A673 (cell line): ENCODE results near the gene AAR2. TPM values are rescaled to one million over a fixed set of nuclear protein-coding genes. Genes with fewer than 3 reads are reported as not detected.

Experiments
- BruUV-seq: library from RNA; stranded (reverse); fragments of 400-500 nt; replicated peaks from 2 replicates; lab custom pipeline; 2021; lab: Mats Ljungman, UMichigan
- CTCF ChIA-PET: fragments of 300-600 bp; sonication (Branson Sonifier 250); formaldehyde crosslinking; loops from one replicate; lab custom pipeline; 2022; ENCODE audit warnings: antibody characterized with exemption; lab: Charles Lee
- POLR2A ChIA-PET: fragments of 300-600 bp; sonication (Branson Sonifier 250); formaldehyde crosslinking; loops from one replicate; lab custom pipeline; 2022; ENCODE audit warnings: antibody characterized with exemption; ENCODE audit not compliant: low non-redundant PET; lab: Charles Lee
- DNase-seq: peaks from one replicate; pipeline ENCODE4 v3.0.0-alpha.2; 2015; ENCODE audit warnings: low spot score
- H3K27ac ChIP-seq: fragments of 200-600 bp; sonication (generic); 2 replicates; pipeline ENCODE4 v1.5.1; 2016; ENCODE audit warnings: mixed run types, low read depth, mild to moderate bottlenecking, mixed read lengths, antibody characterized with exemption, low read length; ENCODE audit not compliant: poor library complexity, severe bottlenecking
- H3K27me3 ChIP-seq: fragments of 200-600 bp; sonication (generic); replicated peaks from 2 replicates; pipeline ENCODE4 v1.6.1; 2017; ENCODE audit warnings: mixed run types, low read depth, mild to moderate bottlenecking, mixed read lengths, antibody characterized with exemption, low read length; ENCODE audit not compliant: insufficient read depth, poor library complexity
- H3K36me3 ChIP-seq: fragments of 200-600 bp; sonication (generic); 2 replicates; pipeline ENCODE4 v1.6.1; 2016; ENCODE audit warnings: mixed run types, mild to moderate bottlenecking, mixed read lengths, antibody characterized with exemption, low read length; ENCODE audit not compliant: insufficient read depth, poor library complexity, severe bottlenecking
- H3K4me1 ChIP-seq: fragments of 200-600 bp; sonication (generic); 2 replicates; pipeline ENCODE4 v1.6.1; 2017; ENCODE audit warnings: mixed run types, mild to moderate bottlenecking, mixed read lengths, antibody characterized with exemption, low read length; ENCODE audit not compliant: insufficient read depth, poor library complexity, severe bottlenecking
- H3K4me3 ChIP-seq: fragments of 200-600 bp; sonication (generic); 2 replicates; pipeline ENCODE4 v1.5.1; 2016; ENCODE audit warnings: low read depth, mixed run types, mild to moderate bottlenecking, mixed read lengths, low read length; ENCODE audit not compliant: poor library complexity, severe bottlenecking
- H3K9me3 ChIP-seq: fragments of 200-600 bp; sonication (generic); 2 replicates; pipeline ENCODE4 v1.6.1; 2016; ENCODE audit warnings: mixed run types, low read depth, mild to moderate bottlenecking, mixed read lengths, antibody characterized with exemption, low read length; ENCODE audit not compliant: poor library complexity, severe bottlenecking
- CTCF ChIP-seq: fragments of 300-800, 200-600 bp; sonication (generic); conservative IDR thresholded peaks from 2 replicates; pipeline ENCODE4 v1.5.1; 2017; ENCODE audit warnings: low read depth, mild to moderate bottlenecking, antibody characterized with exemption, low read length, moderate library complexity, mixed read lengths
- EZH2 ChIP-seq: fragments of 200-600 bp; sonication (generic); IDR thresholded peaks from 2 replicates; pipeline ENCODE4 v1.6.1; 2017; ENCODE audit warnings: borderline replicate concordance, low read depth, mild to moderate bottlenecking, mixed read lengths, antibody characterized with exemption, low read length; ENCODE audit not compliant: poor library complexity, severe bottlenecking
- intact Hi-C: fragments of 100-400 bp; cut with micrococcal nuclease; formaldehyde crosslinking; loops from one replicate; pipeline ENCODE4 v1.10.0; 2022; ENCODE audit not compliant: unreplicated experiment
- total RNA-seq: library from RNA; stranded (reverse); gene quantifications from 2 replicates; pipeline ENCODE4 v1.2.3, GENCODE V29; 2021

Gene AAR2
- total RNA-seq, 1 experiment from 2014 or later, result 33.6 TPM

GRCh38 chr20:36262440-36262839 lies 26.2 kb downstream of the AAR2 start:
- ChIA-PET POLR2A (no interaction called here), CTCF (no interaction called here)
- H3K4me1 ChIP-seq, result no peaks in the 10 kb centered on the region
- H3K4me3 ChIP-seq, result no peak overlapping the region
- BruUV-seq, result no TSS peak
- H3K27ac ChIP-seq, result no peak overlapping the region
- H3K9me3 ChIP-seq, result no peaks in the 10 kb centered on the region
- TF ChIP-seq EZH2, result no peak
- no peak for TF ChIP-seq CTCF
- H3K36me3 ChIP-seq, result no peaks in the 10 kb centered on the region
- no peak for DNase-seq
- intact Hi-C loops, result no loop called here
- no peaks in the 10 kb centered on the region for H3K27me3 ChIP-seq

DNA sequence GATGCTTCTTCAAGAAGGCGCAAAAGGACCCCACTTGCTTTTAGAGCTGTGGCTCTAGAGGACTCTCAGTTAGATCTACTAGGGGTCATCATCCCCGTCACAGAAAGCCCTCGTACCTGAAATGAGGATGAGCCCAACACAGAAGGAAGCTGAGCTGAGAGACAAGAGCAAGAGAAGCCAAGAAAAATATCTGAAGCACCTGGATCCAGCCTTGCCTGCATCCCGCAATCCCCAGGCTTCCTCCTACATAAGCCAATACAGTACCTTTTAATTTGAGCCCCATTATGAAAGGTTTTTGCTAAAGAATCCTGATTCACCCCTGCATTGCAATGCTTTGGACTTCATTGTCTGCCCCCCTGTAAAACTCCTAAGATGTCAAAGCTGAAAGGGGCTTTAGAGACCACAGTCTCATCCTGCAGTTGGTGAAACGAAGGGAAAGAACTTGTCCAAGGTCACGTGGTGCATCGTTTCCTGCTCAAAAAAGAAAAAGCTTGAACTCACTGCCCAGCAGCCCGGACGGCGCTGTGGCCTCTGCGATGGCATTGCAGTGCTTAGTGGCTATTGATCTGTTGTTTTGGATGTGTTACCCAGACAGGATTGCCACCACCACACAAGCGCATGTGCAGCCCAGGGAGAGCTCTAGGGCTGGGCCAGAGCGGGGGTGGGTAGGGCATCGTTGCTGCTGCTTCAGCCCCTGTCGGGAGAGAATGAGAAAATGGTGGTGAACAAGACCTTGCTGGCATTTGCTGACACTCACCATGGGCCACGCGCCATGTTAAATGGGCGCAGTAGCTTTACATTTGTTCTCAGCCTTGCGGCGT lies 28.4 kb downstream of the AAR2 start:
- Histone ChIP-seq H3K27me3 (no peaks in the 10 kb centered on the region), H3K27ac (no peak overlapping the region), H3K9me3 (no peaks in the 10 kb centered on the region), H3K4me1 (no peaks in the 10 kb centered on the region), H3K4me3 (no peak overlapping the region), H3K36me3 (no peaks in the 10 kb centered on the region)
- intact Hi-C loops, result no loop called here
- DNase-seq, result no peak
- POLR2A ChIA-PET, result no interaction called here
- CTCF ChIA-PET, result no interaction called here
- no TSS peak for BruUV-seq
- TF ChIP-seq EZH2 (no peak), CTCF (no peak)

DNA sequence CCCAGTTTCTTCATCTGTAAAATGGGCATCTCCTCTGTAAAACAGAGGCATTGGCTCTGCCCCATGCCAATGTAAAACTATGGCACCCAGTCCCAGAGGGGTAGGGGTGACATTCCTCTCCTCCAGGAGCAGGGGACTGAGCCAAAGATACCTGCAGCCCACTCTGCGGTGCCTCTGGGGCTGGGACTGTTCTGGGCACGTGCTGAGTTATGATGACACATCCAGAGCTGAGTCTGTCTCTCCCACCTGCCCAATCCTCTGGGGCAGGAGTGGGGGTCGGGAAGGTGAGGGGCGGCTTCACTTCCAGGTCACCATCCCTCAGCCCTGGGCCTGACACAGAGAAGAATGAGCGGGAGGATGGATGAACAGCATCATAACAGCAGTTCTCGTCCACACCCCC lies 29.9 kb downstream of the AAR2 start:
- DNase-seq, result no peak
- H3K4me3 ChIP-seq, result no peak overlapping the region
- H3K9me3 ChIP-seq, result no peaks in the 10 kb centered on the region
- no peak for TF ChIP-seq CTCF
- no peak for TF ChIP-seq EZH2
- ChIA-PET CTCF (no interaction called here), POLR2A (no interaction called here)
- H3K36me3 ChIP-seq, result no peaks in the 10 kb centered on the region
- no TSS peak for BruUV-seq
- H3K27ac ChIP-seq, result no peak overlapping the region
- no peaks in the 10 kb centered on the region for H3K27me3 ChIP-seq
- intact Hi-C loops, result no loop called here
- no peaks in the 10 kb centered on the region for H3K4me1 ChIP-seq
